Measurements from ENCODE around the gene SIRPD.
"Not testable (repeated sequence)": the region's sequence is repeated elsewhere in the genome, so short reads cannot be mapped to it uniquely, and the experiment has no call there.

SIRPD gene

GRCh38 chr20:1536893-1537730, 20.4 kb downstream of the SIRPD start:
- DNase-seq, result no peak

- DNase-seq, result no peak
Measured at GRCh38 chr20:1535420-1536175, 21.9 kb downstream of the SIRPD start.

- DNase-seq, result no peak
Measured at GRCh38 chr20:1534526-1534925, 23.0 kb downstream of the SIRPD start.

- no peak for DNase-seq
Measured at GRCh38 chr20:1533059-1533458, 24.4 kb downstream of the SIRPD start.

- DNase-seq, result no peak
Measured at GRCh38 chr20:1528811-1529210, 28.7 kb downstream of the SIRPD start.

GRCh38 chr20:1527923-1528322, 29.6 kb downstream of the SIRPD start:
- no peak for DNase-seq

GRCh38 chr20:1526896-1527295, 30.6 kb downstream of the SIRPD start:
- no peak for DNase-seq

- no peak for DNase-seq
Measured at GRCh38 chr20:1526310-1526709, 31.2 kb downstream of the SIRPD start.

- peak; percentile 57 for DNase-seq
Measured at GRCh38 chr20:1524004-1524403, 33.5 kb downstream of the SIRPD start.

GRCh38 chr20:1517010-1517409, 40.5 kb downstream of the SIRPD start:
- no peak for DNase-seq

GRCh38 chr20:1513801-1514200, 43.7 kb downstream of the SIRPD start:
- DNase-seq, result no peak

- peak; percentile 1 for DNase-seq
Measured at GRCh38 chr20:1509237-1509636, 48.3 kb downstream of the SIRPD start.

- no peak for DNase-seq
Measured at GRCh38 chr20:1508574-1508973, 48.9 kb downstream of the SIRPD start.

- no peak for DNase-seq
Measured at GRCh38 chr20:1507276-1507675, 50.2 kb downstream of the SIRPD start.

GRCh38 chr20:1505871-1506270, 51.6 kb downstream of the SIRPD start:
- DNase-seq, result no peak

GRCh38 chr20:1505361-1505760, 52.1 kb downstream of the SIRPD start:
- DNase-seq, result no peak

GRCh38 chr20:1503564-1504227, 53.8 kb downstream of the SIRPD start:
- peak; percentile 87 for DNase-seq

GRCh38 chr20:1500496-1500895, 57.0 kb downstream of the SIRPD start:
- peak; percentile 28 for DNase-seq

GRCh38 chr20:1499528-1500420, 57.7 kb downstream of the SIRPD start:
- DNase-seq, result no peak

- DNase-seq, result not testable (repeated sequence)
Measured at GRCh38 chr20:1497371-1497770, 60.1 kb downstream of the SIRPD start.

- DNase-seq, result no peak
Measured at GRCh38 chr20:1496930-1497329, 60.6 kb downstream of the SIRPD start.

GRCh38 chr20:1494436-1494835, 63.1 kb downstream of the SIRPD start:
- DNase-seq, result no peak

- DNase-seq, result no peak
Measured at GRCh38 chr20:1493536-1493935, 64.0 kb downstream of the SIRPD start.
